Endodermal cell (in vitro differentiated cells): ENCODE measurements around the gene BPIFB6. TPM values are rescaled to one million over a fixed set of nuclear protein-coding genes. Genes with fewer than 3 reads are reported as not detected.

Source experiments
- DNase-seq: peaks from one replicate; pipeline ENCODE4 v3.0.0-alpha.2; 2017
- H3K27ac ChIP-seq: 2 replicates; pipeline ENCODE4 v1.5.1; 2013; ENCODE audit warnings: mild to moderate bottlenecking, low read depth, low read length, moderate library complexity
- H3K27me3 ChIP-seq: 2 replicates; pipeline ENCODE4 v1.6.1; 2013; ENCODE audit warnings: mild to moderate bottlenecking, low read length, moderate library complexity; ENCODE audit not compliant: insufficient read depth, control insufficient read depth, poor library complexity, severe bottlenecking
- H3K36me3 ChIP-seq: 2 replicates; pipeline ENCODE4 v1.7.0; 2013; ENCODE audit warnings: mild to moderate bottlenecking, low read length, moderate library complexity; ENCODE audit not compliant: control insufficient read depth, insufficient read depth
- H3K4me1 ChIP-seq: one replicate; pipeline ENCODE4 v1.7.0; 2013; ENCODE audit warnings: low read length; ENCODE audit not compliant: control insufficient read depth, insufficient read depth
- H3K4me3 ChIP-seq: 2 replicates; pipeline ENCODE4 v1.5.1; 2013; ENCODE audit warnings: mild to moderate bottlenecking, low read length, moderate library complexity
- H3K9ac ChIP-seq: 2 replicates; pipeline ENCODE4 v1.6.1; 2013; ENCODE audit warnings: mild to moderate bottlenecking, low read length, moderate library complexity; ENCODE audit not compliant: poor library complexity, severe bottlenecking; ENCODE audit errors: extremely low read depth
- H3K9me3 ChIP-seq: 2 replicates; pipeline ENCODE4 v1.6.1; 2013; ENCODE audit warnings: mild to moderate bottlenecking, low read length, moderate library complexity; ENCODE audit not compliant: control insufficient read depth
- H3K27ac Mint-ChIP-seq: 2 replicates; pipeline ENCODE4 v1.8.0; 2020; ENCODE audit warnings: mixed read lengths
- H3K27me3 Mint-ChIP-seq: 2 replicates; pipeline ENCODE4 v1.8.0; 2021; ENCODE audit warnings: mild to moderate bottlenecking, mixed read lengths; ENCODE audit not compliant: insufficient read depth
- H3K36me3 Mint-ChIP-seq: 2 replicates; pipeline ENCODE4 v1.8.0; 2020; ENCODE audit warnings: low read depth, mixed read lengths
- H3K4me1 Mint-ChIP-seq: 2 replicates; pipeline ENCODE4 v1.8.0; 2020; ENCODE audit warnings: mixed read lengths
- H3K4me3 Mint-ChIP-seq: 2 replicates; pipeline ENCODE4 v1.8.0; 2020; ENCODE audit warnings: mild to moderate bottlenecking, moderate library complexity, mixed read lengths
- H3K9me3 Mint-ChIP-seq: 2 replicates; pipeline ENCODE4 v1.8.0; 2020; ENCODE audit warnings: mild to moderate bottlenecking, mixed read lengths
- CTCF ChIP-seq: fragments of 200-600 bp; sonication (generic); conservative IDR thresholded peaks from 2 replicates; pipeline ENCODE4 v1.5.0; 2021; ENCODE audit warnings: antibody characterized with exemption, mild to moderate bottlenecking
- WGBS, 2 experiments: methylation state at CpG; one replicate each; pipeline versions ENCODE4 v1.1.5 to v1.1.7; 2013; ENCODE audit warnings: missing lambda C conversion rate in 2 of 2, mixed read lengths in 1 of 2; ENCODE audit not compliant: insufficient coverage in 1 of 2, insufficient read length in 1 of 2; 5-methylcytosine and 5-hydroxymethylcytosine counted together
- total RNA-seq, 2 donors: library from RNA; stranded (reverse); fragmentation: NEBNext Ultra II Directional in 1 of 2; extraction: Animal tissue kit (Norgen Biotek cat#: 25700) in 1 of 2; gene quantifications; 2 replicates in 1 of 2; 3 replicates in 1 of 2; pipeline ENCODE4 v1.2.1, GENCODE V29; 2021

Gene BPIFB6
- total RNA-seq, 2 donors from 2014 or later = not detected

- Histone ChIP-seq H3K4me3 (no peak overlapping the region), H3K36me3 (no peaks in the 10 kb centered on the region), H3K9ac (no peak overlapping the region), H3K9me3 (peaks cover 9% of the 10 kb centered on the region), H3K27ac (no peak overlapping the region), H3K27me3 (no peaks in the 10 kb centered on the region), H3K4me1 (no peaks in the 10 kb centered on the region)
- Mint-ChIP-seq H3K36me3 (no peaks in the 10 kb centered on the region), H3K27me3 (no peaks in the 10 kb centered on the region), H3K9me3 (peaks cover 11% of the 10 kb centered on the region), H3K4me3 (no peak overlapping the region), H3K27ac (no peak overlapping the region), H3K4me1 (no peaks in the 10 kb centered on the region)
- 81 to 86% methylated on average over 4 to 8 of the region's 8 CpGs for WGBS, 2 experiments
- peak; percentile 47 for TF ChIP-seq CTCF
- no peak for DNase-seq
Observed at GRCh38 chr20:32991792-32992641, 39.4 kb upstream of the BPIFB6 start.

GRCh38 chr20:32993496-32994050 lies 37.9 kb upstream of the BPIFB6 start:
- Histone ChIP-seq H3K4me1 (no peaks in the 10 kb centered on the region), H3K9ac (no peak overlapping the region), H3K27ac (no peak overlapping the region), H3K27me3 (no peaks in the 10 kb centered on the region), H3K9me3 (peaks cover 9% of the 10 kb centered on the region), H3K36me3 (no peaks in the 10 kb centered on the region), H3K4me3 (no peak overlapping the region)
- Mint-ChIP-seq H3K4me1 (no peaks in the 10 kb centered on the region), H3K36me3 (no peaks in the 10 kb centered on the region), H3K27ac (no peak overlapping the region), H3K27me3 (no peaks in the 10 kb centered on the region), H3K9me3 (peaks cover 11% of the 10 kb centered on the region), H3K4me3 (no peak overlapping the region)
- WGBS, 2 experiments = 91 to 95% methylated on average over 7 to 8 of the region's 8 CpGs
- TF ChIP-seq CTCF = peak; percentile 11
- DNase-seq = no peak

GRCh38 chr20:32995802-32996201 lies 35.6 kb upstream of the BPIFB6 start:
- H3K9me3 ChIP-seq = peaks cover 9% of the 10 kb centered on the region
- peak; percentile 75 for TF ChIP-seq CTCF
- H3K4me1 ChIP-seq = no peaks in the 10 kb centered on the region
- Mint-ChIP-seq H3K27me3 (no peaks in the 10 kb centered on the region), H3K9me3 (peaks cover 11% of the 10 kb centered on the region), H3K27ac (no peak overlapping the region), H3K4me1 (peaks cover under 1% of the 10 kb centered on the region), H3K36me3 (no peaks in the 10 kb centered on the region), H3K4me3 (no peak overlapping the region)
- H3K4me3 ChIP-seq = no peak overlapping the region
- no peaks in the 10 kb centered on the region for H3K27me3 ChIP-seq
- no peaks in the 10 kb centered on the region for H3K36me3 ChIP-seq
- no peak overlapping the region for H3K9ac ChIP-seq
- no peak for DNase-seq
- no peak overlapping the region for H3K27ac ChIP-seq
